Right lobe of liver (tissue), 6 donors: Measurements from ENCODE around the gene DSCAM. TPM values are rescaled to one million over a fixed set of nuclear protein-coding genes. Genes with fewer than 3 reads are reported as not detected.

ENCODE experiments used
- ATAC-seq, 4 donors: fragments of 200-7000 bp; cut with Tn5 transposase; one replicate each; pipeline ENCODE4 v1.9.1; 2020; ENCODE audit warnings: mild to moderate bottlenecking in 4 of 4, moderate library complexity in 4 of 4
- DNase-seq, 3 donors: peaks; one replicate each; pipeline ENCODE4 v3.0.0-alpha.2; 2020
- H3K27ac ChIP-seq, 3 donors: fragments of 200-600 bp; one replicate each; pipeline ENCODE4 v1.8.0; 2022
- H3K27me3 ChIP-seq, 2 donors: fragments of 200-600 bp; one replicate each; pipeline ENCODE4 v1.8.0; 2022
- H3K36me3 ChIP-seq, 4 donors: fragments of 200-600 bp; sonication (generic) in 1 of 4; one replicate each; pipeline versions ENCODE4 v1.5.1 to v1.8.0; 2017 to 2022; ENCODE audit warnings: control low read depth in 1 of 4
- H3K4me1 ChIP-seq, 4 donors: fragments of 200-600 bp; sonication (generic) in 1 of 4; one replicate each; pipeline versions ENCODE4 v1.5.1 to v1.8.0; 2017 to 2022; ENCODE audit warnings: control low read depth in 1 of 4
- H3K4me3 ChIP-seq, 3 donors: fragments of 200-600 bp; one replicate each; pipeline ENCODE4 v1.8.0; 2022
- H3K9me3 ChIP-seq, 4 donors: fragments of 200-600 bp; sonication (generic) in 1 of 4; one replicate each; pipeline versions ENCODE4 v1.5.1 to v1.8.0; 2017 to 2022; ENCODE audit warnings: control low read depth in 1 of 4
- CTCF ChIP-seq, 4 donors: fragments of 200-600 bp in 3 of 4; fragments of 450-650 bp in 1 of 4; IDR thresholded peaks; one replicate each; pipeline versions ENCODE4 v1.5.1 to v1.8.0; 2016 to 2022; ENCODE audit warnings: antibody characterized with exemption in 4 of 4, mild to moderate bottlenecking in 2 of 4
- POLR2A ChIP-seq: fragments of 450-650 bp; IDR thresholded peaks from one replicate; pipeline ENCODE4 v1.6.1; 2017; ENCODE audit warnings: antibody characterized with exemption, mild to moderate bottlenecking
- WGBS: methylation state at CpG from one replicate; pipeline ENCODE4 v1.1.6; 2018; ENCODE audit warnings: low coverage, low lambda C conversion rate; ENCODE audit not compliant: insufficient coverage; ENCODE audit errors: missing lambda C conversion rate; 5-methylcytosine and 5-hydroxymethylcytosine counted together
- intact Hi-C, 2 donors: fragments of 100-400 bp; cut with DNase I; formaldehyde crosslinking; loops; one replicate each; pipeline versions ENCODE4 v1.11.2 to v1.14.1; 2022
- total RNA-seq, 6 experiments: library from RNA; depleted of rRNA in 2 of 6; stranded (reverse); fragments of >200 nt in 2 of 6; fragmentation: NEBNext Ultra II Directional in 3 of 6; extraction: Animal tissue kit (Norgen Biotek cat#: 25700) in 3 of 6; gene quantifications; one replicate each; pipeline versions ENCODE4 v1.1.0 to v1.2.4, GENCODE V29; 2016 to 2023
- donor health status: DM: no; HTN: yes; CAD: no.
- donor health status: DM: no; HTN: no; CAD: no.
- donor health status: DM: no; HTN: no; CAD: no.
- donor health status: DM: no; HTN: yes; CAD: no.
- donor health status: DM: no; HTN: yes; CAD: no.

The DSCAM gene
- total RNA-seq, 6 experiments from 2014 or later, result 0.04 to 0.16 (median 0.06) TPM; not detected in 2

DNA sequence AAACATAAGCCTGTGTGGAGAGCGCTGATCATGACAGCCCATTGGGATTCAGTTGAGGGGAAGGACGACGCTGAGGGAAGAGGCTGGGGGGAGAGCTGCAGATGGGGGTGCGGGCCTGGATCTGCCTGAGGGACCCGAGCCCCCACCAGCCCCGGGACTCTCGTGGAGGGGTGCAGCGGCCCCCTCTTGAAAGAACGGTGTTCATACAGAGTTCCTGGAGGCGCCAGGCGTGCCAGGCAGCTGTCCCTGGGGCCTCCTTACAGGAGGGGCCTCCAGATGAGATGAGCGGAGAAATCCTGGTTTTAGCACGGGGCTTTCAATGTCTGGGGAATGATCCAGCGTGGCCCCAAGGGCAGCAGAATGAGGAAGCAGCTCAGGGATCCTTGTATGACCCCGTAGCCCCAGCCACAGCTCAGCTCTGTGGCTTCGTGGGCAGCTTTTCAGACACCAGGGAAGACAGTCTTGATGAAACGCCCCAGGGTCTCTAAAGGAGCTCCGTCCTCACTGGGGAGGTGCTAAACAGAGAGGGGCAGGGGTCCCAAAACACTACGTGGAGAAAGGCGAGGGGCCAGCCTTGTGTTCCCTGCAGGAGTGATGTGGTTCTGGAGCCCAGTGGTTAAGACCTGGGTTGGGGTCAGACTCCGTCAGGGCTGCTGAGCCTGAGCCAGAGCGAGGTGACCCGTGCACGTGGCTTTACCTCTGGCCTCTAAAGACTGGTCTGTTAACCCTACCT lies 7.2 kb upstream of the DSCAM start:
- WGBS, result 38% methylated on average over 9 of the region's 24 CpGs

DNA sequence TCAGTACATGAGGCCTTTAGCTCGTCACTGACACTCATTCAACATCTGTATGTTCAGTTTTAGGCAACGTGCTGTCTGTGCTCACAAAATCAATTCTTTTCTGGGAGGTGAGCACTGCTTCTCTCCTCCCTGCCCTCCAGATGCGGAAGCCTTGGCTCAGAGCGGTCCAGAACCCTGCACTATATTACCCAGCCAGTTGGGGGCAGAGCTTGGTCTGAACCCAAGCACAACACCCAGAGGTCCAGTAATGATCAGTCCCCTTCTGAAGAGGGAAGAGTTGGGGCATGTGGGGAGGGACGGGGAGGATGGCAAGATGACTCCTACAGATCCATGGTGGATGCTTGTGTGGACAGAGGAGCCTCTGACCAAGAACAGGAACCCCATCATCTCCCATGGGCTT lies 5.6 kb upstream of the DSCAM start:
- Histone ChIP-seq H3K4me1 (no peaks in the 10 kb centered on the region), H3K36me3 (no peaks in the 10 kb centered on the region), H3K4me3 (no peak overlapping the region), H3K27me3 (no peaks in the 10 kb centered on the region), H3K27ac (no peak overlapping the region), H3K9me3 (no peaks in the 10 kb centered on the region)
- intact Hi-C loops, result no loop called here
- no peak for DNase-seq
- peak in 1 of 4 donors; percentile 36 for ATAC-seq
- TF ChIP-seq POLR2A (no peak), CTCF (IDR thresholded peaks at IDR 0.05) (peak in 1 of 4 donors; percentile 16)
- 47% methylated on average over 3 of the region's 5 CpGs for WGBS

More for the DNA sequence above, 7.2 kb upstream of the DSCAM start:
- no peak overlapping the region for H3K27ac ChIP-seq
- H3K4me3 ChIP-seq, result no peak overlapping the region
- DNase-seq (no peak), ATAC-seq (peak in 3 of 4 donors; percentile 23 to 73 (median 49))
- no peaks in the 10 kb centered on the region for H3K4me1 ChIP-seq
- no peak for TF ChIP-seq POLR2A
- TF ChIP-seq CTCF (IDR thresholded peaks at IDR 0.05), result no peak
- no peaks in the 10 kb centered on the region for H3K36me3 ChIP-seq
- H3K27me3 ChIP-seq, result no peaks in the 10 kb centered on the region
- no peaks in the 10 kb centered on the region for H3K9me3 ChIP-seq
- intact Hi-C loops, result no loop called here

DNA sequence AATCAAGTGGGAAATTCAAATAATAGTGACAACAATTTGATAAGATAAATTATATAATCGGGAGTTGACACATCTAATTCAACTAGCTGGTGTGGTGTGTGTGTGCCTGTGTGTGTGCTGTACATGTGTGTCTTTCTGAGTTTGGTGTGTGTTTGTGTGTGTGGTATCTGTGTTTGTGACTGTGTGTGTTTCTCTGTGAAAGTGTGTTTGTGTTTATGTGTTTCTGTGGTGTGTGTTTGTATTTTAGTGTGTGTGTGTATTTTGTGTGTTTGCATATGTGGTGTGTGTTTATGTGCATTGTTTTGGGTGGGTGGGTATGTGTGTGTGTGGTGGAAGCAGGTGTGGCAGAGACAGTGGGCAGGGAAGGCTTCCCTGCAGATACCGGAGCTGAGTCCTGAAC lies 4.8 kb upstream of the DSCAM start:
- H3K9me3 ChIP-seq, result no peaks in the 10 kb centered on the region
- H3K4me1 ChIP-seq, result no peaks in the 10 kb centered on the region
- DNase-seq (no peak), ATAC-seq (no peak)
- intact Hi-C loops, result no loop called here
- H3K27me3 ChIP-seq, result no peaks in the 10 kb centered on the region
- H3K27ac ChIP-seq, result no peak overlapping the region
- TF ChIP-seq CTCF (IDR thresholded peaks at IDR 0.05), result no peak
- no peak for TF ChIP-seq POLR2A
- no peaks in the 10 kb centered on the region for H3K36me3 ChIP-seq
- H3K4me3 ChIP-seq, result no peak overlapping the region
- WGBS, result 16% methylated on average over 1 of the region's 2 CpGs

DNA sequence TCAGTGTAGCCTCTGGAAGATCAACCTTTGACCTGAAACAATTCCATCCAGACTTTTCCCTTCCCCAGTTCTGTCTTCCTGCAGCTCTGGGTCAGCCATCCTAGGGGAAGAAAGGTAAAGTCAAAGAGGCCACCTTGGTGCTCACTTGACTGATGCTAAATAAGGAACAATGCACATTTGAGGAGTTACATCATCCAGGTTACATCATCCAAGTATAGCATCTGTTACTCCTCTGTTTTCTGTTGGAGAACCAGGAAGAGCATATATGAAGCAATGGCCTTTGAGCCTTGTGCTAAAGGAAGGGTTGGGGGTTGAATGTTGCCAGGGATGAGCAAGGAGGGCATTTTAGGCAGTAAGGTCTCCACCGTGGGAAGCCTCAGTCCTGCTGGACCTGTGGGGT lies 3.1 kb upstream of the DSCAM start:
- Histone ChIP-seq H3K27me3 (peaks cover 0 to 3% of the 10 kb centered on the region in 2 donors), H3K36me3 (no peaks in the 10 kb centered on the region), H3K4me3 (no peak overlapping the region), H3K27ac (no peak overlapping the region), H3K9me3 (no peaks in the 10 kb centered on the region), H3K4me1 (no peaks in the 10 kb centered on the region)
- no peak for DNase-seq
- WGBS, result no CpG with 5 or more reads among the region's 1 CpG
- no peak for ATAC-seq
- intact Hi-C loops, result no loop called here
- no peak for TF ChIP-seq POLR2A
- no peak for TF ChIP-seq CTCF (IDR thresholded peaks at IDR 0.05)
